PC-3 (cell line): ENCODE measurements around the gene WDR62. TPM values are rescaled to one million over a fixed set of nuclear protein-coding genes. Genes with fewer than 3 reads are reported as not detected.

Source experiments
- ATAC-seq: fragments of 200-7000 bp; cut with Tn5 transposase; 2 replicates; pipeline ENCODE4 v1.9.1; 2020; ENCODE audit warnings: mild to moderate bottlenecking, moderate library complexity
- BruUV-seq: library from RNA; stranded (reverse); fragments of 400-500 nt; replicated peaks from 2 replicates; lab custom pipeline; 2021; lab: Mats Ljungman, UMichigan
- CTCF ChIA-PET: fragments of 300-600 bp; sonication (Branson Sonifier 250); formaldehyde crosslinking; loops from one replicate; lab custom pipeline; 2022; ENCODE audit warnings: antibody characterized with exemption; lab: Charles Lee
- POLR2A ChIA-PET: fragments of 300-600 bp; sonication (Branson Sonifier 250); formaldehyde crosslinking; loops from one replicate; lab custom pipeline; 2022; ENCODE audit warnings: antibody characterized with exemption; ENCODE audit not compliant: unreplicated experiment; lab: Charles Lee
- DNase-seq: peaks from one replicate; pipeline ENCODE4 v3.0.0-alpha.2; 2015
- H2AFZ ChIP-seq: fragments of 300-600 bp; sonication (generic); 2 replicates; pipeline ENCODE4 v1.6.0; 2016; ENCODE audit warnings: antibody characterized with exemption, low read length
- H3F3A ChIP-seq: fragments of 300-600 bp; sonication (generic); one replicate; pipeline ENCODE4 v1.6.0; 2017; ENCODE audit warnings: antibody characterized with exemption, low read length, control low read depth, mild to moderate bottlenecking; ENCODE audit not compliant: unreplicated experiment
- H3K27ac ChIP-seq: fragments of 300-600 bp; sonication (generic); 2 replicates; pipeline ENCODE4 v1.5.1; 2016; ENCODE audit warnings: mild to moderate bottlenecking, low read length
- H3K27me3 ChIP-seq: fragments of 300-600 bp; sonication (generic); 2 replicates; pipeline ENCODE4 v1.6.1; 2016; ENCODE audit warnings: low read length, mixed read lengths
- H3K36me3 ChIP-seq: fragments of 300-600 bp; sonication (generic); 2 replicates; pipeline ENCODE4 v1.6.1; 2016; ENCODE audit warnings: low read depth, mixed run types, low read length, mixed read lengths
- H3K4me1 ChIP-seq: fragments of 300-600 bp; sonication (generic); 2 replicates; pipeline ENCODE4 v1.5.1; 2016; ENCODE audit warnings: low read length; ENCODE audit not compliant: insufficient read depth
- H3K4me2 ChIP-seq: fragments of 300-600 bp; sonication (generic); 2 replicates; pipeline ENCODE4 v1.6.0; 2016; ENCODE audit warnings: low read length
- H3K4me3 ChIP-seq: fragments of 300-600 bp; sonication (generic); 2 replicates; pipeline ENCODE4 v1.5.1; 2016; ENCODE audit warnings: mild to moderate bottlenecking, low read length, mixed read lengths
- H3K79me2 ChIP-seq: fragments of 300-600 bp; sonication (generic); 2 replicates; pipeline ENCODE4 v1.6.1; 2017; ENCODE audit warnings: low read length, mixed read lengths
- H3K9ac ChIP-seq: fragments of 300-600 bp; sonication (generic); 2 replicates; pipeline ENCODE4 v1.6.0; 2016; ENCODE audit warnings: mild to moderate bottlenecking, low read length
- H3K9me2 ChIP-seq: fragments of 300-600 bp; sonication (generic); replicated peaks from 2 replicates; pipeline ENCODE4 v1.6.1; 2016; ENCODE audit warnings: mixed run types, low read length, mixed read lengths
- H3K9me3 ChIP-seq: fragments of 300-600 bp; sonication (generic); 2 replicates; pipeline ENCODE4 v1.6.1; 2016; ENCODE audit warnings: low read length, mixed read lengths
- H4K20me1 ChIP-seq: fragments of 300-600 bp; sonication (generic); 2 replicates; pipeline ENCODE4 v1.6.1; 2016; ENCODE audit warnings: low read length, mixed read lengths
- CTCF ChIP-seq: fragments of 300-600 bp; sonication (generic); conservative IDR thresholded peaks from 2 replicates; pipeline ENCODE4 v1.5.1; 2017; ENCODE audit warnings: antibody characterized with exemption, low read depth, mild to moderate bottlenecking, low read length
- EZH2 ChIP-seq: fragments of 300-600 bp; sonication (generic); IDR thresholded peaks from one replicate; pipeline ENCODE4 v1.6.1; 2017; ENCODE audit warnings: antibody characterized with exemption, mild to moderate bottlenecking, low read length; ENCODE audit not compliant: unreplicated experiment
- EZH2phosphoT487 ChIP-seq: fragments of 300-600 bp; sonication (generic); IDR thresholded peaks from 2 replicates; pipeline ENCODE4 v1.6.1; 2018; ENCODE audit warnings: mild to moderate bottlenecking, antibody characterized with exemption, low read length, borderline replicate concordance
- intact Hi-C: fragments of 100-400 bp; cut with micrococcal nuclease; formaldehyde crosslinking; loops from 2 replicates; pipeline ENCODE4 v1.9.0; 2023
- total RNA-seq: library from RNA; depleted of rRNA; stranded (reverse); fragments of >200 nt; gene quantifications from 2 replicates; pipeline ENCODE4 v1.2.3, GENCODE V29; 2014; rRNA removed

The WDR62 gene
- total RNA-seq, 1 experiment from 2014 or later: 13.9 TPM

- ChIA-PET POLR2A (no interaction called here), CTCF (no interaction called here)
- Histone ChIP-seq H2AFZ (no peak within 1 kb of the TSS), H3K4me2 (no peak within 1 kb of the TSS), H3F3A (no peaks in the 10 kb centered on the region), H3K4me3 (no peak within 1 kb of the TSS), H3K27me3 (no peaks in the 10 kb centered on the region), H3K9ac (no peak within 1 kb of the TSS), H3K9me3 (no peaks in the 10 kb centered on the region), H3K4me1 (no peaks in the 10 kb centered on the region), H4K20me1 (no peaks in the 10 kb centered on the region), H3K9me2 (no peaks in the 10 kb centered on the region), H3K79me2 (no peaks in the 10 kb centered on the region), H3K36me3 (no peaks in the 10 kb centered on the region), H3K27ac (no peak within 1 kb of the TSS)
- BruUV-seq: no TSS peak
- intact Hi-C loops: no loop called here
- no peak for TF ChIP-seq EZH2phosphoT487
- TF ChIP-seq CTCF: no peak
- no peak for TF ChIP-seq EZH2
- ATAC-seq: no peak
- DNase-seq: no peak
Measured at GRCh38 chr19:36152352-36153091, 97.8 kb downstream of the WDR62 start, which contains the start of gene COX7A1. Gene COX7A1 (minus strand): TSS chr19:36152447. CDS start chr19:36152407, 40 bp downstream.

- POLR2A ChIA-PET: no interaction called here
- Histone ChIP-seq H3K4me3 (no peak overlapping the region), H3K27ac (no peak overlapping the region), H2AFZ (no peak overlapping the region), H4K20me1 (no peaks in the 10 kb centered on the region), H3K4me1 (no peaks in the 10 kb centered on the region), H3K4me2 (no peak overlapping the region), H3K36me3 (no peaks in the 10 kb centered on the region), H3K9me3 (no peaks in the 10 kb centered on the region), H3K27me3 (no peaks in the 10 kb centered on the region), H3K9me2 (no peaks in the 10 kb centered on the region), H3K9ac (no peak overlapping the region), H3K79me2 (no peaks in the 10 kb centered on the region), H3F3A (no peaks in the 10 kb centered on the region)
- no peak for TF ChIP-seq EZH2
- no peak for TF ChIP-seq EZH2phosphoT487
- TF ChIP-seq CTCF: no peak
- no TSS peak for BruUV-seq
- intact Hi-C loops: no loop called here
- DNase-seq (no peak), ATAC-seq (no peak)
- CTCF ChIA-PET: no interaction called here
Measured at GRCh38 chr19:36153126-36153525, 98.4 kb downstream of the WDR62 start.

Other genes starting within 250 kb of the WDR62 start
- not detected in 2 replicates for gene PRODH2, start 242.1 kb upstream of the WDR62 start, total RNA-seq
- gene NPHS1, start 202.4 kb upstream of the WDR62 start, total RNA-seq: not detected in 2 replicates
- gene KIRREL2, start 198.0 kb upstream of the WDR62 start, total RNA-seq: not detected in 2 replicates
- 21.1 and 23.2 TPM in 2 replicates for gene APLP1, start 186.3 kb upstream of the WDR62 start, total RNA-seq
- gene NFKBID, start 154.4 kb upstream of the WDR62 start, total RNA-seq: 9.0 and 10.6 TPM in 2 replicates
- gene HCST, start 152.4 kb upstream of the WDR62 start, total RNA-seq: not detected in 2 replicates
- not detected in 2 replicates for gene TYROBP, start 146.6 kb upstream of the WDR62 start, total RNA-seq
- gene LRFN3, start 118.5 kb upstream of the WDR62 start, total RNA-seq: 4.1 and 4.8 TPM in 2 replicates
- 24.5 and 38.1 TPM in 2 replicates for gene SDHAF1, start 59.7 kb upstream of the WDR62 start, total RNA-seq
- gene SYNE4, start 46.1 kb upstream of the WDR62 start, total RNA-seq: 0.77 and 1.9 TPM in 2 replicates
- 38.4 and 39.3 TPM in 2 replicates for gene ALKBH6, start 40.7 kb upstream of the WDR62 start, total RNA-seq
- 0.07 TPM in 1 of 2 replicates, not detected in the other for gene CLIP3, start 22.0 kb upstream of the WDR62 start, total RNA-seq
- gene THAP8, start 612 bp upstream of the WDR62 start, total RNA-seq: 0.95 and 2.1 TPM in 2 replicates
- not detected in 2 replicates for gene OVOL3, start 56.2 kb downstream of the WDR62 start, total RNA-seq
- gene POLR2I, start 60.0 kb downstream of the WDR62 start, total RNA-seq: 191 and 250 TPM in 2 replicates
- gene TBCB, start 60.6 kb downstream of the WDR62 start, total RNA-seq: 260 and 332 TPM in 2 replicates
- 329 and 339 TPM in 2 replicates for gene CAPNS1, start 85.2 kb downstream of the WDR62 start, total RNA-seq
- not detected in 2 replicates for gene COX7A1, start 97.5 kb downstream of the WDR62 start, total RNA-seq
- 3.0 and 3.1 TPM in 2 replicates for gene ZNF565, start 159.8 kb downstream of the WDR62 start, total RNA-seq
- gene ZNF146, start 160.2 kb downstream of the WDR62 start, total RNA-seq: 78.4 and 83.1 TPM in 2 replicates